Epithelial cell of esophagus (primary cell): ENCODE results near the gene NEUROD2.
"Not testable (repeated sequence)": the region's sequence is repeated elsewhere in the genome, so short reads cannot be mapped to it uniquely, and the experiment has no call there.

Experiments used
- DNase-seq: peaks from one replicate; pipeline ENCODE4 v3.0.0; 2010; ENCODE audit warnings: low read depth
- H3K4me3 ChIP-seq: 2 replicates; pipeline ENCODE4 v1.5.1; 2011; ENCODE audit warnings: mild to moderate bottlenecking, low read length, control low read depth
- TF ChIP-seq, protein P1 (sequence below): IDR thresholded peaks from 2 replicates; pipeline ENCODE4 v1.5.1; 2011; ENCODE audit warnings: low read depth, mild to moderate bottlenecking, low read length, control low read depth, inconsistent platforms; ENCODE audit not compliant: insufficient read depth; ENCODE audit errors: missing control alignments

Gene NEUROD2

DNA sequence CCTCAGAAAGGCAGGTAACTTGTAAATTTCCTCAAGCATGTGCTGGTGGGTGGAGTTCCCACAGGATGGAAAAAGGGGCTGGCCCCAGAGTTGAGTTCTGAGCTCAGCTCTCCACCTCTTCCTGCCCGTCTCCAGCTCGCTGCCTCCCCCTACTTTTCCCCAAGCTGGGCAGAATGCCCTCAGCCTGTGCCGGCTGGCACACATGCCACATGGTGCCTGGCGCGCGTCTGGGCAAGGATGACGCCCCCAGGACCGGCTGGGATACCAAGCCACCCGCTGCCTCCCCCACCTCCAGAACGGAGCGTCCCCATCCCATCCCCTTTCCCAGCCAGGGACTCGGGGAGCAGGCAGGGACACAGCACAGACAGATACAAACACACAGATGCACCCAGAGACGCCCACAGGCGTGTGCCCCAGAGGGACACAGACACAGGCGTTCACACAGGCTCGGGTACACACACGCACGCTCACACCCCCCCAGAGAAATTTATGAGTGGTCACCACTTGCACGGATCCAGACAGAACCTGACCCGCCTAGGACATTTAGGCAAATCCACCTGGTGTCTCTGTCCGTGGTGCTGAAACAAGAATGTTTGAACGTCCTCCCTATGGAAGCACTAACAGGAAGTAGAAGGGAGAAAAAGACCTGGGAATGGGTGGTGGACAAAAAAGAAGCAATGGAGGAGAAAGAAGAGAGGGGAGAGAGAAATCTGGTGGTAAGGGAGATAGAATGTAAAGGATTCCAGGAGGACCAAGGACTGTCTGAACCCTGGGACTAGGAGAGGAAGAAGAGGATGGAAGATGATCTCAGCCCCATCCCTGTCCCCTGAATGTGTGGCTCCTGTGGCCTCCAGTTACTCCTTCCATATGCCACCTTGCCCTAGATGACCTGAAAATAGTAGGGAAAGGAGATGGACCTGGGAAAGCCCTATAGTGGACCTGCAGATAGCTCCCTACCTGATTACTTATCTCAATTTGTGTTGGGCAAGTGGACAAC lies 15.5 kb downstream of the NEUROD2 start:
- H3K4me3 ChIP-seq: no peak overlapping the region
- TF ChIP-seq, protein P1, sequence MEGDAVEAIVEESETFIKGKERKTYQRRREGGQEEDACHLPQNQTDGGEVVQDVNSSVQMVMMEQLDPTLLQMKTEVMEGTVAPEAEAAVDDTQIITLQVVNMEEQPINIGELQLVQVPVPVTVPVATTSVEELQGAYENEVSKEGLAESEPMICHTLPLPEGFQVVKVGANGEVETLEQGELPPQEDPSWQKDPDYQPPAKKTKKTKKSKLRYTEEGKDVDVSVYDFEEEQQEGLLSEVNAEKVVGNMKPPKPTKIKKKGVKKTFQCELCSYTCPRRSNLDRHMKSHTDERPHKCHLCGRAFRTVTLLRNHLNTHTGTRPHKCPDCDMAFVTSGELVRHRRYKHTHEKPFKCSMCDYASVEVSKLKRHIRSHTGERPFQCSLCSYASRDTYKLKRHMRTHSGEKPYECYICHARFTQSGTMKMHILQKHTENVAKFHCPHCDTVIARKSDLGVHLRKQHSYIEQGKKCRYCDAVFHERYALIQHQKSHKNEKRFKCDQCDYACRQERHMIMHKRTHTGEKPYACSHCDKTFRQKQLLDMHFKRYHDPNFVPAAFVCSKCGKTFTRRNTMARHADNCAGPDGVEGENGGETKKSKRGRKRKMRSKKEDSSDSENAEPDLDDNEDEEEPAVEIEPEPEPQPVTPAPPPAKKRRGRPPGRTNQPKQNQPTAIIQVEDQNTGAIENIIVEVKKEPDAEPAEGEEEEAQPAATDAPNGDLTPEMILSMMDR: no peak
- peak; percentile 78 for DNase-seq

DNA sequence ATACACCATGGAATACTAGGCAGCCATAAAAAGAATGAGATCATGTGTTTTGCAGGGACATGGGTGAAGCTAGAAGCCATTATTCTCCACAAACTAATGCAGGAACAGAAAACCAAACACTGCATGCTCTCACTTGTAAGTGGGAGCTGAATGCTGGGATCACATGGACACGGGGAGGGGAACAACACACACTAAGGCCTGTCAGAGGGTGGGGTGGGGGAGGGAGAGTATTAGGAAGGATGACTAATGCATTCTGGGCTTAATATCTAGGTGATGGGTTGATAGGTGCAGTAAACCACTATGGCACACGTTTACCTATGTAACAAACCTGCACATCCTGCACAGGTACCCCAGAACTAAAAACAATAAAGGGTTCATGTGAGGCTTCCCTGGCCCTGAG lies 17.5 kb downstream of the NEUROD2 start:
- DNase-seq: peak; percentile 58
- not testable (repeated sequence) for H3K4me3 ChIP-seq

DNA sequence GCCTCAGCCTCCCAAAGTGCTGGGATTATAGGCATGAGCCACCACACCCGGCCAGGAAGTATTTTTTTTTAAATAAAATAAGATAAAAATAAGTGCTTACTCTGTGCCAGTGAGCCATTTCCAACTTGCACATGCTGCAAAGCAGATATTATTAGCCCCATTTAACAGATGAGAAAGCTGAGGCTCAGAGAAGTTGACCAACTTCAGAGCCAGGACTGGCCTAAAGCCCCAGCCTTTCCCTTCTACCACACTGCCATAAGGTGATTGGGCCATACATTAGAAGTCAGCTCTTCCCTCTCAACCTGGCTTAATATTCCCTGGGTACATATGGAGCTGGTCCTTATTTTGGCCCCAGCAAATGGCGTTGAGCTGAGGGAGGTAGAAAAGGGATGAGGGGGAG lies 25.1 kb downstream of the NEUROD2 start:
- H3K4me3 ChIP-seq: no peak overlapping the region
- no peak for DNase-seq
- TF ChIP-seq, protein P1: no peak

DNA sequence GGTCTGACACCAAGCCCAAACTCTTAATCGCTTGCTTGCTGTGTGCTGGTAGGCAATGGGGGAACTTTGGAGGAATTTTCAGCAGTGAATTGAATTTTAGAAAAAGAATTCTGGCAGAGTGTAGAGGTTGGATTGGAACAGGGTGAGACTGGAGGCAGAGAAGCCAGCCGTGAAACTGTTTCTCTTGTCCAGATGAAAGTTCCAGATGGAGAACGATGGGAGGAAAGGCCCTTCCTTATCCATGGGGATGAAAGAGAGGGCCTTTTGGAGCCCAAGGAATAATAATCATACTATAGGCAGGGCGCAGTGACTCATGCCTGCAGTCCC lies 26.0 kb downstream of the NEUROD2 start:
- TF ChIP-seq, protein P1: no peak
- no peak for DNase-seq
- H3K4me3 ChIP-seq: no peak overlapping the region

DNA sequence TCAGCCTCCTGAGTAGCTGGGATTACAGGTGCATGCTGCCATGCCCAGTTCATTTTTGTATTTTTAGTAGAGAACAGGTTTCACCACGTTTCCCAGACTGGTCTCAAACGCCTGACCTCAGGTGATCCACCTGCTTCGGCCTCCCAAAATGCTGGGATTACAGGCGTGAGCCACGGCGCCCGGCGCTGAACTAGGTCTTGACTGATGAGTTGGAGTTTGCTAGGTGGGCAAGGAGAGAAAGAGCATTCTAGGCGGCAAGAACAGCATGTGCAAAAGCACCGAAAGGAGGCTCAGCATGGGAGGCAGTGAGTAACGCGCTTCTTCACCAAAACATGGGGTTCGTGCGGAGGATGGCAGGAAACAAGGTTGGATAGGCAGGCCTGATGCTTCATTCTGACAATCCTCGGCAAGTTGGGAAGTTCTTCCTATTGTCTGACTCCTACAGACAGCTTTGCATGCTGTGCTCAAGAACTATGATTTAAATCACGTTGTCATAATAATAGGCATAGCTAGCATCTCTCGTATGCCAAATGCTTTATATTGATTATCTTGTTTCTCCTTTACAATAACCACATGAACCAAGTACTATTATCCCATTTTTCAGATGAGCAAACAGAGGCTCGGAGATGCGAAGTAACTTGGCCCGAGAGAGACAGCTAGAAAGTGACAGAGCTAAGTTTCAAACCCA lies 26.5 kb downstream of the NEUROD2 start:
- TF ChIP-seq, protein P1: no peak
- H3K4me3 ChIP-seq: no peak overlapping the region
- DNase-seq: no peak

DNA sequence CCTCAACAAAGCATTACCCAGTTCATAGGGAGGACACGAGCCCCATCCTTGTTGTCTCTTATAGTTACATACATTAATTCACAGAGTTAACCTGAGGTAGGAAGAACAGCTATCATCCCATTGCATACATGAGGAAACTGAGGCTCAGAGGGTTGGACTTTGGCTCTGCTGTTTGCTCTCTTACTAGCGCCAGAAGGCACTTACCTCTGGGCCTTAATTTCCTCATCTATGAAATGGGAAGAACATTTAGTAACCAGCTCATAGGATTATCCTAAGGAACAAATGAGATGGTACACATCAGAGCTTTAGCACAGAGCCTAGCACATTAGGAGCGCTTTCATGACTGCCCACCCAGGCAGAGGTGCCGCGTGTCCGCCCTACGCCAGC lies 27.6 kb downstream of the NEUROD2 start:
- no peak for DNase-seq
- TF ChIP-seq, protein P1: no peak

DNA sequence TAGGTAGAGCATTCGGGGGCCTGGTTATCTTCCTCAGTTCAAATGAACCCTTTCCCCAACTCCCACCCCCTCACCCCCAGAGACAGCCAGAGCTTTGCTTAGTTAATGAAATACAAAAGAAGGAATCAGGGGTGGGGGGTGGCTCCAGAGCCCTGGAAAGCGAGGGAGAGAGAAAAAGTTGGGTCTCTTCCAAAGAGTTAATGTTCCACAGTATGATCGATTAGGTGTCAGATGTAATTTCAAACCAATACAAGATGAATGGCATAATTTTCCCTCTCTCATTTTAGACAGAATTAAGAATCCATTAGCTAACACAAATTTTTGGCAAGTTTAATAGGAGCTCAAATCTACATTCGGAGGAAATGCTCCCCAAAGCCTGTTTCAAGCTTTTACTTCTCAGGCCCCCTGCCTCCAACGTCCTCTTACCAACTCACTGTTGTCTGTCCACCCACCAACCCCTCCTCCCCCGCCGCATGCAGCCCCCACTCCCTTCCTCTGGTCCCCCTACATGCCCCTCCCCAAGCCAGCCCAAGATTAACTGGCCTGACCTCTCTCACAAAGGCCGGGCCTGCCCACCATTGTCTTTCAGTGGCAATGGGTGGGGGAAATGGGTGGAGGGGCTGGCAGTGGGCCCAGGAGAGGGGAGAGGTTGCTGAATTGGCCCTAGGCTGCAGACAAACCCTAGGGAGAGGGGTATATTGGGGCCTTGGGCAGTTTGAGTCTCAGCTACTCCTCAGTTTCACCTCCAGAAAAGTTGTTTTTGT lies 28.2 kb downstream of the NEUROD2 start:
- no peak for DNase-seq
- no peak overlapping the region for H3K4me3 ChIP-seq
- TF ChIP-seq, protein P1: no peak

More for the DNA sequence above, 27.6 kb downstream of the NEUROD2 start:
- H3K4me3 ChIP-seq: no peak overlapping the region
